Stimulated activated CD4-positive, alpha-beta T cell treated with anti-CD3 and anti-CD28 coated beads, TNF-alpha, amount 100 ng/mL, for 4 hours (primary cell): Measurements from ENCODE around the gene ATP6V1F.

Experiments used
- DNase-seq, 3 experiments: peaks; one replicate each; pipeline ENCODE4 v3.0.0-alpha.2; 2020; ENCODE audit warnings: low read depth in 3 of 3

The ATP6V1F gene

DNA sequence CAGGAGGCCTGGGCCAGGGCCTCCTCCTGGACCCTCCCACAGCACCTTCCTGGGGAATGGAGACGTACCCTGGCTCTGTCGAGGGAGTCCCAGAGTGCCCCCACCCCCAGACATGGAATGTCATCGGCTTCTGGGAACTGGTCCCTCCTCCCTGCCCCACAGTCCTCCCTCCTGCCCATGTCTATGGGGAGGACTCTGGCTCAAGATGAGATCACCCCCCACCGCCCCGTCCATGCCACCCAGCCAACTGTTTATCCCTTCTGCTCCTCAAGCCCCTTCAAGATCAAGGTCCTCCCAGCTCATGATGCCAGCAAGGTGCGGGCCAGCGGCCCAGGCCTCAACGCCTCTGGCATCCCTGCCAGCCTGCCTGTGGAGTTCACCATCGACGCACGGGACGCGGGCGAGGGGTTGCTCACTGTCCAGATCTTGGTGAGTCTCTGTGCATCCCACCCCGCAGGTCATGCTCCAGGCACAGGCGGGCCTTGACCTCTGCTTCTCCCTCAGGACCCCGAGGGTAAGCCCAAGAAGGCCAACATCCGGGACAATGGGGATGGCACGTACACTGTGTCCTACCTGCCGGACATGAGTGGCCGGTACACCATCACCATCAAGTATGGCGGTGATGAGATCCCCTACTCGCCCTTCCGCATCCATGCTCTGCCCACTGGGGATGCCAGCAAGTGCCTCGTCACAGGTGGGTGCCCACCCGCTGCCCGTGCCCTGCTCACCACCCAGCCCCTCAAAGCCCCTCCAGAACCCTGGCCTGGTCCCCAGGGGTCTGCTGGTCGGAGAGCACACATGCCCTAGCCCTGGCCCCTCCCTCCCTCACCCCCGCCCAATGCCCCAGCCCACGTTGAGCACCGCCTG is 14.1 kb upstream of the ATP6V1F start:
- no peak for DNase-seq

DNA sequence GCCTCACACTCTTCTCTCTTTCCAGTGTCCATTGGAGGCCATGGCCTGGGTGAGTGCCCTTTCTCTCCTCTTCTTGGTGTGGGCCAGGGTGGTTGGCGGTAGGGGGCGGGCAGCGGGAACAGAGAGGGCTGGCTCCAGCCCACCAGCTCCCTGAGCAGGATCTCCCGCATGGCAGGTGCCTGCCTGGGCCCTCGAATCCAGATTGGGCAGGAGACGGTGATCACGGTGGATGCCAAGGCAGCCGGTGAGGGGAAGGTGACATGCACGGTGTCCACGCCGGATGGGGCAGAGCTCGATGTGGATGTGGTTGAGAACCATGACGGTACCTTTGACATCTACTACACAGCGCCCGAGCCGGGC is 13.5 kb upstream of the ATP6V1F start:
- DNase-seq: no peak

DNA sequence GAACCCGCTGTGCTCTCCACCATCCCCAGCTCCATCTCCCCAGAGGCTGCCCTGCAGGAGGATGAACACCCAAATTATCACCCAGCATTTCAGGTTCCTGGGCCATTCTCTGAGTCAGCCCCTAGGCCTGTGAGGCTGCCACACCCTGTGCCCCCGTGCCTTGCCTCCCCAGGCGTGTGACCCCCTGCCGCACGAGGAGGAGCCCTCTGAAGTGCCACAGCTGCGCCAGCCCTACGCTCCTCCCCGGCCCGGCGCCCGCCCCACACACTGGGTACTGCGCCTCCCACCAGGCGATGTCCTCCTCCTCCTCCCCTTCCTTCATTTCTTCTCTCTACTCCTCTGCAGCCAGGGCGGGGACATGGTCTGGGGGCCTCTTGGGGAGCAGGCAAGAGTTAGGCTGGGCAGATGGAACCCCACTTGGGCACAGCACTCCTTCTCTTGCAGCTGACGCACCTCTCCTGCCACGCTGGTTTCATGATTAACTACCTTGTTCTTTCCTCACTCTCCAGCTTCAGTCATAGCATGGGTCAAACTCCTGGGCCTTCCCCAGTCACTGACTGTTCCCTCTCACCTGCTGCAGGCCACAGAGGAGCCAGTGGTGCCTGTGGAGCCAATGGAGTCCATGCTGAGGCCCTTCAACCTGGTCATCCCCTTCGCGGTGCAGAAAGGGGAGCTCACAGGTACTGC is 12.7 kb upstream of the ATP6V1F start:
- no peak for DNase-seq

DNA sequence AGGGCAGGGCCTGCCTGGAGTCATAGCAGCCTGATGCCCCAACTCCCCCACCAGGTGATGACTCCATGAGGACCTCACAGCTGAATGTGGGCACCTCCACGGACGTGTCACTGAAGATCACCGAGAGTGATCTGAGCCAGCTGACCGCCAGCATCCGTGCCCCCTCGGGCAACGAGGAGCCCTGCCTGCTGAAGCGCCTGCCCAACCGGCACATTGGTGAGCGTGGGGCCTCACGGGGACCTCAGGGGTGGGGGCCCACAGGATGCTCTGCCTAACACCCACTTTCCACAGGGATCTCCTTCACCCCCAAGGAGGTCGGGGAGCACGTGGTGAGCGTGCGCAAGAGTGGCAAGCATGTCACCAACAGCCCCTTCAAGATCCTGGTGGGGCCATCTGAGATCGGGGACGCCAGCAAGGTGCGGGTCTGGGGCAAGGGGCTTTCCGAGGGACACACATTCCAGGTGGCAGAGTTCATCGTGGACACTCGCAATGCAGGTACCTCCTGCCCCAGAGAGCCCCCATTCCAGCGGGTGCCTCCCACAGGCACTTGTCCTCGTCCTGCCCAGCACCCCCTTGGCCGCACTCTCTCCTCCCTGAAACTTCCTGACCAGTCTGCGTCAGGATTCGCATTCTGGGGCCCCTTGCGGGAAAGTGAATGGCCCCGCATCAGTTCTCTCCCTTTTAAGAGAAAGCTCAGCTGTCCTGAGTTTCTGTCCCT is 10.0 kb upstream of the ATP6V1F start:
- DNase-seq: no peak

DNA sequence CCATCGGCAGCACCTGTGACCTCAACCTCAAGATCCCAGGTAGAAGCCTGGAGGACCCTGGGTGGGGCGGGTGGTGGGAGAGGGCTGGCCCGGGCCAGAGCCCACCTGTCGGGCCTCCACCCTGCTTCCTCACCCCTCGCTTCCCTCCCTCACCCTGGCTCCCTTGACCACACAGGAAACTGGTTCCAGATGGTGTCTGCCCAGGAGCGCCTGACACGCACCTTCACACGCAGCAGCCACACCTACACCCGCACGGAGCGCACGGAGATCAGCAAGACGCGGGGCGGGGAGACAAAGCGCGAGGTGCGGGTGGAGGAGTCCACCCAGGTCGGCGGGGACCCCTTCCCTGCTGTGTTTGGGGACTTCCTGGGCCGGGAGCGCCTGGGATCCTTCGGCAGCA is 8.9 kb upstream of the ATP6V1F start:
- no peak for DNase-seq

DNA sequence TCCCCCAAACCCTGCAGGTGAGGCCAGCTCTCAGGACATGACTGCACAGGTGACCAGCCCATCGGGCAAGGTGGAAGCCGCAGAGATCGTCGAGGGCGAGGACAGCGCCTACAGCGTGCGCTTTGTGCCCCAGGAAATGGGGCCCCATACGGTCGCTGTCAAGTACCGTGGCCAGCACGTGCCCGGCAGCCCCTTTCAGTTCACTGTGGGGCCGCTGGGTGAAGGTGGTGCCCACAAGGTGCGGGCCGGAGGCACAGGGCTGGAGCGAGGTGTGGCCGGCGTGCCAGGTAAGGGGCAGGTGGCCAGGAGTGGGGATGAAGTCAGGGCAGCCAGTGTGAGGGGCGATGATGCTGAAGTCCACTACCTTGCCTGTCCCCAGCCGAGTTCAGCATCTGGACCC is 8.3 kb upstream of the ATP6V1F start:
- DNase-seq: no peak

DNA sequence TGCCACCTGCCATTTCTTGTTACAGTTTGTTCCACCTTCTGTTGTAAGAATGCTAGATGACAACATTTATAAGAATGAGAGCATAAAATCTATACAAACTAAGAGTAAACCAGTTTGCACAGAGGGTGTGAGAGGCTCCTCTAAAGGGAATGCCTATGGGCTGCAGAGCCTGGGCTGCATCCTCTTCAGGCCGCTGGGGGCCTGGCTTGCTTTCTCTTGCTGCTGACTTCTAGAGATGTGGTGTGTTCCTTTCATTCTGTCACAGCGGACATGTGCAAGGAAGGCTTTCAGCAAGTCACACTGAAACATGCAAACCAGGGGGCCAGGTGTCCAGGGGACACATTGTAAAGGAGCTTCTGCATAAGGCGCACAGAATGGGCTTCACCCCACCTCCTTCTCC is 7.1 kb upstream of the ATP6V1F start:
- no peak for DNase-seq

DNA sequence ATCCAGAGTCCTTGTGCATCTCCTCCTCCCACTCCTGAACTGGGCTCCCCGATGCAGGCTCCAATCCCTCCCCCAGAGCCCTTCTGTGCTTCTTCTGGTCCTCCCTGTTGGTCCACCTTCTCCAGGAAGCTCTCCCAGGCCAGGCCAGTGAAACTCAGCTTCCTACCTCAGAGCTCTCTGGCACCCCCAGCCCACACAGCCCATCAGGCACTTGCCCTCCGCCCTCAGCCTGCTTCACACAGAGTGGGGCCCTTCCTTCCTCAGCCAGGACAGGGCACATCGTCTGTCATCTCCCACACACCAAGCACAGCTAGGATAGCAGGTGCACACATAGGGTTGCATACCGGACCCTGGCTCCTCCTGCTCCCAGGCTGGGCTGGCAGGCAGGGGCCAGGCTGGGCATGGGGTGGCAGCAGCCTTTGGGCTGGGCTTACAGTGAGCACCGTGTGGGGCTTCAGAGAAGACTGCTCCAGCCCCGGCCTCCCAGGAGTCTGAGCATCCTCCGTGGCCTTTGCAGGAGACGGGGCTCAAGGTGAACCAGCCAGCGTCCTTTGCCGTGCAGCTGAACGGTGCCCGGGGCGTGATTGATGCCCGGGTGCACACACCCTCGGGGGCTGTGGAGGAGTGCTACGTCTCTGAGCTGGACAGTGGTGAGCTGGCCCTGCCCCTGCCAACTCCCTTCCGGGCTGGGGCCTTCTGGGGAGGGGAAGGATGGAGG is 6.5 kb upstream of the ATP6V1F start:
- DNase-seq: no peak

DNA sequence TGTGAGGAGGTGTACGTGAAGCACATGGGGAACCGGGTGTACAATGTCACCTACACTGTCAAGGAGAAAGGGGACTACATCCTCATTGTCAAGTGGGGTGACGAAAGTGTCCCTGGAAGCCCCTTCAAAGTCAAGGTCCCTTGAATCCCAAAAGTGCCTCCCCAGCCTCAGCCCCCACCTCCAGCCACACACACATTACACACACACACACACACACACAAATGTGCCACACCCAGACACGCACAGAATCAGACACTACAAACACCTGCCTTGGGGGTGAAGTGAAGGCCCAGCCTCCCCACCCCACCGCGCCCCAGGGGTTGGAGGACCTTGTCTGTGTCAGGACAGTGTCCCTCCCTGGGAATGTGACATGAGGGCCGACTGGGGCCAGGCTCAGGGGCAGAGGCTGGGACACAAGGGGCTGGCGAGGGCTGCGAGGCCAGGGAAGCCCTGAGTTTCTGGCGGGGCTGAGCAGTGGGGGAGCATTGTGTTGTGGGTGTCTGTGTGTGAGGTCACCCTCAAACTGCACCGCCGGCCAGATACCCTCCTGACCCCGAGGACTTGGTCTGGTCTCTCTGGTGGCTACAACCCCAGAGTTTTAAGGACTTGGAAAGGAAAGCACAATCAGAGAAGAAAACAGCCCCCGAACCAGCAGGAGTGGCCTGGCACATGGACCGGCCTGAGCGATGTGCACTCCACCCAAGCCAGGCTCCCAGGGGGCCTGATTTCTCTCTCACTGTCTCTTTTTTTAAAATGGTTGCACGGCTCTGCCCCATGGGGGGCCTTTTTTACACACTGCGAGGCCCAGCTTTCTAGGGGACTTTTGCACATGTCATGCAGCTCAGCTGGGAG is 4.0 kb upstream of the ATP6V1F start:
- DNase-seq: no peak

DNA sequence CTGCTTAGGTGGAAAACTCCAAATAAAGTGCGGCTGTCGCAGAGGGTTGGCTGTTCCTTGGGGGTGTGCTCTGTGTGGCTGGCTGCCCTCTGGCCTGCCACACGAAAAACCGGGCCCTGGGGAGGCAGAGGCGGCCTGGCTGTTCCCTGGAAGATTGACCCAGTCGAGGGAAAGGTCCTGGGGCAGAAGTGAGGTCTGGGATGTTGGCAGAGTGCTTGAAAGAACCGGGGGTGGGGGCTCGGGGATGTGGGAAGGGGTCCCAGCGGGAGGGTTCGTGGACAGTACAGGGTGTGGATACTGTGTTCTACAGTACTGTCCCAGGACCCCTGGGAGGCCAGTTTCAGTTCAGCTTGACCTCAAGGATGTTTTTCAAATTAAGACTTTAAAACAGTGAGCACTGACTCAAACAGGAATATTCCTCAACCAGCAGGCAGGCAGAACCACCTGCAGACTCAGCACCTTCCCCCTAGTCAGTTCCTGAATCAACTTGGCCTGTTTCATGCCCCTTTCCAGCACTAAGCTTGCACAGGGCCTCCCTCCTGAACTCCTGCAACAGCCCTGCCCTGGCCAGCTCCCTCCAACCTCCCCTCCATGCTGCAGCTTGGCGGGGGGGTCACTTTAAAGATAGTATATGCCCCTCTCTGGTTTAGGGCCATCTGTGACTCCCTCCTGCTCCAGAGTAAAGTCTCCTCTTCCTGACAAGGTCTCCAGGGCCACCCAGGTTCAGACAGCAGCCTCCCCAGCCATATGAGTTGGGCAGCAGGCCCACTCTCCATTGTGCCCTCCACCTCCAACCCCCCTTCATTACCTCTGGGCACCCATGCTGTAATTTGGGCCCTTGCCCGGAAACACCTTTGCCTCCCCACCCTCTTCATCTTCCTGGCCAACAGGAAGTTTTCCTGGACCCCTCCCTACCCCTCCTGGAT is 3.2 kb upstream of the ATP6V1F start:
- no peak for DNase-seq

DNA sequence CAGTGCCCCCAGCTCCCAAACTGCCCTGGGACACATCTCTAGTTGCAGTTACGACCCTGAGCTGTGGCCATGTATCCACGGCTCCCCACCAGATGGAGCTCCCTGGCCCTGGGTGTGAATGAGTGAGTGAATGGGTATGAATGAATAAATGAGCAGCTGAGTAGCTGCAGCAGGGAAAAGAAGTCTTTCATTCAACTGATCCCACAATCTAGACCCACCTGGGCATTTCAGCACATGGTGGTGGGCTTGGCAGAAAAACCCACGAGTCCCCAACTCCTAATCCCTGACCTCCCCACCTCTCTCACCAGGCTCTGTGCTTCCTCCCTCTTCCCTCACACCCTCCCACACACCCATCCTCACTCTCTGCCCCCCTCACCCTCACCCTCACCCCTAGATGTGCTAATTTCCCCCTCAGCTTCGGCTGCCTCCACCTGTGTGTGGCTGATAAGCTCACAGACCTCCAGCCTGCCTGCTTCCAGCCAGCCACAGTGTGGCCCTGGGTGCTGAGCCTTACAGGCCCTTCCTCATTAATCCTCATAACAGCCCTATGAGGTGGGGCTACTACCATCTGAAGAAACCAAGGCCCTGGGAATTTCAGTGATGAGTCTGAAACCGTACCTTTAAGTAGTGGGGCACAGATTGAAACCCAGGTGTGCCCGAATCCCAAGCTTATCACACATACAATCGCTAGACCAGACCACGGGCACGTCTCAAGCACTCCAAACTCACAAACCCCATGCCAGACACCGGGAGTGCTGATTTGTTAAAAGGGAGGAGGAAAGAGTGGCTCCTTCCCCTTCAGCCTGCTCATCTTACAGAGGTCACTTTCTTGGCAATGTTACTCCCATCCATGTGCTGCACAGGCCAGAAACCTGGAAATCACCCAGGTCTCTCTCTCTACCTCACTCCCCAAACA is 2.2 kb upstream of the ATP6V1F start:
- no peak for DNase-seq

DNA sequence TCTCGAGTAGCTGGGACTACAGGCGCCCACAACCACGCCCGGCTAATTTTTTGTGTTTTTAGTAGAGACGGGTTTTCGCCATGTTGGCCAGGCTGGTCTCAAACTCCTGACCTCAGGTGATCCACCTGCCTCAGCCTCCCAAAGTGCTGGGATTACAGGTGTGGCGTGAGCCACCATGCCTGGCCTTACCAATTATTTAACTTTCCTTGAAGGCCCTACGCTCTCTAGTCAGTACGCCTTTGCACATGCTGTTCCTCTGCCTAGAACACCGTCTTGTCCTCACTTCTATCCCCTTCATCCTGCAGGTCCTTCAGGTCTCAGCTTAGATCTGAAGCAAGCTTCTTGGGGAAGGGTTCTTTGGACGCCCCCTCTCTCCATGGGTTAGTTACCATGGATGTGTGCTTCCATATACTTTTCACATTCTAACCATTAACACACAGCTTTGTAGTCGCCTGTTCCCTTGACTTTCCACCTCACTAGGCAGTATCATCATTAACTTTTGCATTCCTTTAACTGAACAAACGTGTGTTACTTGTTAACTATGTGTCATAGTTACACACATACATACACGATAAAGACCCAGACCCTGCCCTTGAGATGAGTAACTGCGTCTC is 592 bp upstream of the ATP6V1F start:
- no peak for DNase-seq

DNA sequence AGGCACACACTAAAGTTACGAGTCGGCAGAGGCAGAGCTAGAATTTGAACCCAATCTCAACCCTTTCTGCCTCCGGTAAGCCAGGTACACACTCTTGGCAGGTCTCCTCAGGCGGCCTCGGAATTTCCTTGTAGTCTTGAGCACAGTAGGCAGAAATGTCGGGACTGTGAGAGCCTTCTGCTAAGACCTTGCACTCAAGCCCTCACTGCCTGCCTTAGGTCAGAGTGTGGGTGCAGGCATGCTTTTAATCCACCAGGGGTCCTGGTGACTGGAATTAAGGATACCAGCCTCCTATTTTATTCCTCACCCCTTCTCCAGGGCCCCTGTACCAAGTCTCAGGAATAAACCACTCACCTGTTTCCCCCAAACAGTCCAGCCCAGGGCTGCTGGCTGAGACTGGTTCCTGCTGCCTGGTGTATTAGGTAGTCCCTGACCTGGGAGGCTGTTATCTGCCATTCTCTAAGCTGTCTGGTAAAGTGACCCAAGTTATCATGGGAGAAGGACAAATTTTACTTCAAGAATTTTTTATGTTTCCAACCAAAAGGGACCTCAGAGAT is 855 bp downstream of the ATP6V1F start:
- no peak for DNase-seq

DNA sequence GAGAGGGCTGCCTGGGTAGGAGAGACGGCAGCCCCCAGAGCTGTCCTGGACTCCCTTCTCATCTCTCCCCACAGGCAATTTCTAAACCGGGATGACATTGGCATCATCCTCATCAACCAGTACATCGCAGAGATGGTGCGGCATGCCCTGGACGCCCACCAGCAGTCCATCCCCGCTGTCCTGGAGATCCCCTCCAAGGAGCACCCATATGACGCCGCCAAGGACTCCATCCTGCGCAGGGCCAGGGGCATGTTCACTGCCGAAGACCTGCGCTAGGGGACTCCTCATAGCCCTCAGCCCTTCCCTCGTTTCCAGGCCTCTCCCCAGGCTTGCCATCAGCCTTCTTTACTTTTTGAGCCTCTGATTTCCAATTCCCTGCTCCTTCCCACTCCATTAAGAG is 2.6 kb downstream of the ATP6V1F start:
- no peak for DNase-seq

DNA sequence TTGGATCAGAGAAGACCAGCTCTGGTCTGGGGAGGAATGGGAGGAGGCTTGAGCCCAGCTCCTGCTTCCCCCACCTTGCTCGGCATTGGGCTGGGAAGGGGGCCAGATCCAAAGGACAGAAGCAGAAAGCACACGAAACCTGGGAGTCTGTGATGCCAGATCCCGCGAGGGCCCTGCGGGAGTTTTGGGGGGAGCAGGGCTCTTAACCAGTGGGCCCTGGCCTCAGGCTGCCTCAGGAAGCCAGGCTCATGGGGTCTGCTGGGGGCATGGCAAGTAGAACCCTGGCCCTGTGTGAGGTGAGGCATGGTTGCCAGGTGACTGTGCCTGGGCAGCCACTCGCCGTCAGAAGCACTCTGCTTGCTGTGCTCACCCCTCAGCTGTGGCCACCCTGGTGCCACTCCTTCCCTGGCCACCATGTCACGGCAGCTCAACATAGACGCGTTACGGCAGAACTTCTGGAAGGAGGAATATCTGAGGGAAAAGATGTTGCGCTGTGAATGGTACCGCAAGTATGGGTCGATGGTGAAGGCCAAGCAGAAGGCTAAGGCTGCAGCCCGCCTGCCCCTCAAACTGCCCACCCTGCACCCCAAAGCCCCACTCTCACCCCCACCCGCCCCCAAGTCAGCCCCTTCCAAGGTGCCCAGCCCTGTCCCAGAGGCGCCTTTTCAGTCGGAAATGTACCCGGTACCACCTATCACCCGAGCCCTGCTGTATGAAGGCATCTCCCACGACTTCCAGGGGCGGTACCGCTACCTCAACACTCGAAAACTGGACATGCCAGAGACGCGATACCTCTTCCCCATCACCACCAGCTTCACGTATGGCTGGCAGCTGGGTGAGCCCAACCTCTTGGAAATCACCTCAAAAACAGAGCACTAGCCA is 3.6 kb downstream of the ATP6V1F start:
- no peak for DNase-seq

DNA sequence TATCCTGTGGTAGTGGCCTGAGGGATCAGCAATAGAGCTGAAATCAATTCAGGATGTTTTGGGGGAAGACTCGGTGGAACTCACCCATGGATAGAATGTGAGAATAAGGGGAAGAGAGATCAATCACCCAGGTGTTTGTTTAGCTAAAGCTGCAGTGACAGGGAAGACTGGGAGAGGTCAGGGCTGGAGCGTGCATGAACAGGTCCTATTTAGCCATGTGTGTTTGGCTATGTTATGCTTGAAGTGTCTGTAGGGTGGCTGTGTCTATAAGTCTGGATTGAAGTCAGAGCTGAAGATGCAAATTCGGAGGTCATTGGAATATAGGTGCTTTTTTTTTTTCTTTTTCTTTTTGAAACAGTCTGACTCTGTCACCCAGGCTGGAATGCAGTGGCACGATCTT is 4.6 kb downstream of the ATP6V1F start:
- no peak for DNase-seq
